CD4-positive, alpha-beta T cell treated with Interleukin-10 for 1 hour (primary cell): ENCODE measurements around the gene YIF1B.
A peak's percentile ranks its signal among the peaks of the same experiment; 100 is the strongest.
"Not testable (repeated sequence)": the region's sequence is repeated elsewhere in the genome, so short reads cannot be mapped to it uniquely, and the experiment has no call there.

Experiments
- DNase-seq: peaks from one replicate; pipeline ENCODE4 v3.0.0-alpha.2; 2020

YIF1B gene

GRCh38 chr19:38270587-38271167 is 45.1 kb downstream of the YIF1B start:
- DNase-seq, result no peak

GRCh38 chr19:38268539-38268938 is 47.2 kb downstream of the YIF1B start:
- no peak for DNase-seq

GRCh38 chr19:38267761-38268483 is 47.8 kb downstream of the YIF1B start:
- no peak for DNase-seq

GRCh38 chr19:38266981-38267597 is 48.7 kb downstream of the YIF1B start:
- no peak for DNase-seq

- no peak for DNase-seq
These were observed 49.8 kb downstream of the YIF1B start for GRCh38 chr19:38265921-38266429.

- no peak for DNase-seq
These were observed 50.4 kb downstream of the YIF1B start for GRCh38 chr19:38265213-38265861.

GRCh38 chr19:38264486-38265212 is 51.1 kb downstream of the YIF1B start, which contains the start of gene SPINT2:
TSS of gene SPINT2 (plus strand) at chr19:38264573. CDS start at chr19:38264893, 320 bp downstream.
- DNase-seq, result no peak

GRCh38 chr19:38263689-38264485 is 51.9 kb downstream of the YIF1B start:
- peak; percentile 86 for DNase-seq

- DNase-seq, result no peak
These were observed 53.0 kb downstream of the YIF1B start for GRCh38 chr19:38262585-38263268.

- DNase-seq, result not testable (repeated sequence)
These were observed 53.8 kb downstream of the YIF1B start for GRCh38 chr19:38261942-38262341.

GRCh38 chr19:38255383-38256014 is 60.2 kb downstream of the YIF1B start:
- DNase-seq, result no peak

- DNase-seq, result no peak
These were observed 62.0 kb downstream of the YIF1B start for GRCh38 chr19:38253788-38254187.
